ENCODE data around the gene TOPBP1.
"Not testable (repeated sequence)": the region's sequence is repeated elsewhere in the genome, so short reads cannot be mapped to it uniquely, and the experiment has no call there.

TOPBP1 gene

GRCh38 chr3:133672461-133672860 lies 10.7 kb upstream of the TOPBP1 start:
- no peak for DNase-seq (ENCODE audit: extremely low read depth, low read depth)
- TF ChIP-seq CTCF (IDR thresholded peaks at IDR 0.05; ENCODE audit: low read depth, low read length): no peak

- no peak for TF ChIP-seq CTCF (IDR thresholded peaks at IDR 0.05; ENCODE audit: low read depth, low read length)
- no peak for DNase-seq (ENCODE audit: extremely low read depth, low read depth)
These were observed 8.8 kb upstream of the TOPBP1 start for GRCh38 chr3:133670525-133670995.

GRCh38 chr3:133669949-133670524 lies 8.3 kb upstream of the TOPBP1 start:
- DNase-seq (ENCODE audit: extremely low read depth, low read depth): no peak
- TF ChIP-seq CTCF (IDR thresholded peaks at IDR 0.05; ENCODE audit: low read depth, low read length): no peak

DNA sequence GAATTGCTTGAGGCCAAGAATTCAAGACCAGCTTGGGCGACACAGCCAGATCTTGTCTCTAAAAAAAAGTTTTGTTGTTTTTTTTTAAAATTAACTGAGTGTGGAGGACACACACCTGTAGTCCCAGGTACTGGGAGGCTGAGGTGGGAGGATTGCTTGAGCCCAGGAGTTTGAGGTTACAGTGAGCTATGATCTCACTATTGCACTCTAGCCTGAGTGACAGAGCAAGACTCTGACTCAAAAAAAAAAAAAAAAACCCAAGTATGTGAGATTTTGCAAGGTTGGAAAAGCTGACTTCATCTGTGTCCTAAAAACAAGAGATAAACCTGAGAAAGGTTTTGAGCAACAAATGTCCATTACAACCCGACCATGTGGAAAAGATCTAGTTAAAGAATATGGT lies 5.4 kb upstream of the TOPBP1 start:
- TF ChIP-seq CTCF (IDR thresholded peaks at IDR 0.05; ENCODE audit: low read depth, low read length): no peak

GRCh38 chr3:133665188-133665587 lies 3.4 kb upstream of the TOPBP1 start:
- DNase-seq (ENCODE audit: extremely low read depth, low read depth): not testable (repeated sequence)

More for the DNA sequence above, 5.4 kb upstream of the TOPBP1 start:
- no peak for DNase-seq (ENCODE audit: extremely low read depth, low read depth)

DNA sequence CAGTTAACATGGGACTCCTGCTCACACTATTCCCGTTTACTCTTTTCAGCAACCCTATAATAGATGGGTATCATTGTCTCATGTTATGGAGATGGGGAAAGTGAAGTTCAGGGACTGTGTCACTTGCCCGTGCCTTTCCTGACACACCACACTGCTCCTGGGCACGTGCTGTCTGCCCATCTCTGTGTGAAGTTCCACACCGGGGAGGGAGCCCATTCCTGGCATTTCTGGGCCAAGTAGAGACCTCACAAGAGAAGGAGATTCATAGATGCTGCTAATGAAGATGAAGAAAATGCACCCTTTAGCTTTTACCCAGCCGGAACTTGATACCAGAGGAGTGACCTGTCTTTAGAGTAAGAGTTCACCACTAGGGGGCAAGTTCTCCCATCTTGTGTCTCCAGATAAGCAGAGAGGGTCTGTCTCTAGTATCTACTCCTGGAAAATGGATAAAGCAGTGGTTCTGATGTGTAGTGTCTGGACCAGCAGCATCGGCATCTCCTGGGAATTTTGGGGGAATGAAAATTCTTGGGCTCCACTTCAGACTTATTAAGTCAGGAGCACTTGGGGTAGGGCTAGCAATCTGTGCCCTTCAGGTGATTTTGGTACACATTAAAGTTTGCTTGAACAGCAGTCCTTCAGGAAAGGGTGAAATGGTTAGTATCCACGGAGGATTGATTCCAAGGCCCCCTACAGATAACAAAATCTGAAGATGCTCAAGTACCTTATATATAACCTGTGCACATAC lies 2.0 kb upstream of the TOPBP1 start:
- no peak for DNase-seq (ENCODE audit: extremely low read depth, low read depth)

GRCh38 chr3:133662278-133662651 lies 524 bp upstream of the TOPBP1 start:
- no peak for TF ChIP-seq CTCF (IDR thresholded peaks at IDR 0.05; ENCODE audit: low read depth, low read length)
- DNase-seq (ENCODE audit: extremely low read depth, low read depth): no peak

More for the DNA sequence above, 2.0 kb upstream of the TOPBP1 start:
- peak; percentile 63 for TF ChIP-seq CTCF (IDR thresholded peaks at IDR 0.05; ENCODE audit: low read depth, low read length)

Data from AG09319 (cell line).